ENCODE measurements around the gene PPP1R3C.

Gene PPP1R3C

GRCh38 chr10:91628383-91628782 is 4.5 kb downstream of the PPP1R3C start:
- no peak for DNase-seq

- DNase-seq: no peak
Measured at GRCh38 chr10:91627344-91628102, 5.3 kb downstream of the PPP1R3C start.

GRCh38 chr10:91626936-91627335 is 5.9 kb downstream of the PPP1R3C start:
- no peak for DNase-seq

- no peak for DNase-seq
Measured at GRCh38 chr10:91624633-91625032, 8.2 kb downstream of the PPP1R3C start.

- DNase-seq: no peak
Measured at GRCh38 chr10:91622601-91623000, 10.3 kb downstream of the PPP1R3C start.

DNA sequence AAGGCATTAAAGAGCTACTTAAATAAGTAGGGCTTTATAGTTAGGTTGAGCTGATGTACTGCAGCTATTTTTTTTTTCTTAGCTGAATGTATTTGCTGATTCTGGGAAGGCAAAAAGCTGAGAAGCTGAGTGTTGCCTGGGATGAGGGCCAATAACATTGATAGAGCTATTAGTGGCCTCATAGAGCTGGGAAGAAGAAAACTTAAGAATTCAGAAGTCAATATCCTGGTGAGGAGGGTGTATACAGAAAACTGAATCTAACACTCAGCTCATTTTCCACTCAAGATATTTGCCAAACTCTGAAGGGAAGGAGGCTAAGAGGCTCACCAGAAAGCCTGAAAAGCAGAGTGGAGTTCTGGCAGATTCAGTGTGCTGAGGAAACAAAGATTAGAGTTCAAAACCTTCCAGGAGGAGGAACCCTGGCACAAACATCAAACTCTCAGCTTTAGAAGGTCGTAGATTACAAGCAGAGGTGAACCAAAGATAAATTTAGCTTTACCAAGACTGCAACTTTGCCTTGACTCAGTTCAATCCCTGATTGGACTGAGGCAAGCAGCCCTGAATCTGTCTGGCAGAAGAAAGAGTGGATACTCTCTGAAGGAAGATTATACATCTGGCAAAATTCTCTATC is 11.3 kb downstream of the PPP1R3C start:
- no peak for DNase-seq

DNA sequence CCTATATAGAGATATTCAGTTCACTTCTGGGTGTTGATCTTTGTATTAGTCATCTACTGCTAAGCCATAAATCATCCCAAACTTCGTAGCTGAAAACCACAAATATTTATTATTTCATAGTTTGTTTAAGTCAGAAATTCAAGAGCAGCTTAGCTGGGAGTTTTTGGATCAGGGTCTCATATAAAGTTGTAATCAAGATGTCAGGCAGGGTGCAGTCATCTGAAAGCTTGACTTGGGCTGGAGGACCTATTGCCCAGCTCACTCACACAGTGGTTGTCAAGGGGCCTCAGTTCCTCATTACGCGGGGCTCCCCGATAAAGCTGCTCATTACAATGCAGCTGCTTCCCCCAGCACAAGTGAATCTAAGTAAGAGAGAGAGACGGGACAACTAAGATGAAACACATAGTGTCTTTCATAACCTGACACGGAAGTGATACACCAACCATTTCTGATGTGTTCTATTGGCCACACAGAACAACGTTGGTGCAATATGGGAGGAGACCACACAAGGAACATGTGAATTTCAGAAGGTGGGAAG is 15.7 kb downstream of the PPP1R3C start:
- no peak for DNase-seq

DNA sequence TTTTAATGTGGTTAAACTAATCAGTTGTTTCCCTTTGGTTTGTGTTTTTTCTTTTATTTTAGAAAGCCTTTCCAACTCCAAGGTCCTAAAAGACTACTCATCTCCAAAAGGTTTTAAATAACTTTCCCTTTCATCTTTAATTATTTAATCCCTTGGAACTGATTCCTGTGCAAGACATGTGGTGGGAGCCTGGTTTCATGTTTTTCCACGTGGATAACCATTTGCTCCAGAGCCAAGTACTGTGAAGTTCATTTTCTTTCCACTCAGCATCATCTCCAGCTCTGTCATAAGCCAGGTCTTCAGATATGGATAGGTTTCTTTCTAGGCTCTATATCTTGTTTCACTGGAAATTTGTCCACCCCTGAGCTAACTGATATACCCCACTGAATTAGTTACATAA is 16.7 kb downstream of the PPP1R3C start:
- DNase-seq: no peak

DNA sequence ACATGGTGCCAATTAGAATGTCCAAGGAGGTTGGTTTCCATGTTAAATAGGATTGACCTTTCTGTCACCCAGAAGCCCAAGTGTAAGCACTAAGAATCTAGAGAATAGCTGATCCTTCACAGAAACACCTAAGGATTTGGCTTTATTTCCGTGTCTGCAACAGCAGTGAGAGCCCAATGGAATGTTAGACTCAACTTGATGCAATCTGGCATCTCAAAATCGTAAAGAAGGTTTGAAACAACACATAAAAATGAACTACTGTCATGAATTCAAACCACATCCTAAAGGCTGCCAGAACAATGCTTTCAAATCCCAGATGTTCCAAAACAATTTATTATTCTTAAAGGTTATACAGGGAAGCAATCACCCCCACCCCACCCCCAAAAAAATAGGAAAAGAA is 18.6 kb downstream of the PPP1R3C start:
- DNase-seq: no peak

DNA sequence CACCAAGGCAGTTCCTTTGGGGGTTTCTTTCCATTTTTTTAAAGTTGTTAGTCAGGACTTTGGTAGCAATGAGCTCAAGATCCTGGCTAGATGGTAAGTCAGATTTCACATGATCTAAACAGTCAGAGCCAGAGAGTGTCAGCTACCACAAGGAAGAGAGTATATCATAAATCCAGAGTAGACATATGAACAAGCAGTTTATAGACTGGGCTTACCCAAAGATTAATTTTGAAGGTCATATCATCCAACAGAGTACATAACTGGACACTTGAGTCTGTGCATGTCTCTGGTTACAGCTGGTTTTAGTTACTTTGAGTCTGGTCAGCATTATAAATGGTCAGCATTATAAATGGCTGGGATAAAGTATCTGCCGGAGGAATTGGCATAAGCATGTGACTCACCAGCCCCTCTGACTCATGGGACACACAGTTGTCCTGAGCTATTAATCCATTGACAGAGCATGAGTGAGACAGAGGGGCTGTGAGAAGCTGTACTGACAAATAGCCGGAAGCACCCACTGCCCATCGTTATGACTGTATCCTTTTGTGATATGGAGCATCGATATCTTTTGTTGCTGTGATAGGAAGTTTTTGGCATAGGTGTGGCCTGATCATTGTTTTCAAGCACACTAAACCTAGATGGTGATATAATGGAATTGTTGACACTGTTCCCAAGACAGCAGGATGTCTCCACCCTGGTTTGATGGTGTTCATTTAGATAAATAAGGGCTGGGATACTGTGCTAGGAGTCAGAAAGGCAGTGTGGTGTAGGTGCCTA is 19.3 kb downstream of the PPP1R3C start:
- DNase-seq: no peak

GRCh38 chr10:91610919-91611318 is 22.0 kb downstream of the PPP1R3C start:
- no peak for DNase-seq

DNA sequence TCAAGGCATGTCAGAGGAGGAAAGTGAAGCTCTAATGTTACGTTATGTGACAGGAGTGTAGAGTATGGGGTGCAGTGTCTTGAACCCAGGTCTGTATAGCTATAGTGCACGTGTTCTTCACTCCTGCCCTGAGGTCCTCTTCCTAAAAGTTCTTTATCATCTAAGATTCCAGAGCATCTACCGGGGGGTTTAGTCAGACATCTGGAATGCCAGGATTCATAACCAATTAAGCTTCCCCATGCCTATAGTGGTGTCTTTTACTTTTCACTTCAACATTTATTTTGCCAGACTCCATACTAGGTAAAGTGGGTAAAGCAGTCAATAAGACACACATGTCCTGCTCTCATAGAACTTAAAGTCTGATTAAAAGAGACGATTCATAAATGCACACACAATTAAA is 22.4 kb downstream of the PPP1R3C start:
- DNase-seq: no peak

- DNase-seq: no peak
Measured at GRCh38 chr10:91607646-91608403, 25.0 kb downstream of the PPP1R3C start.

GRCh38 chr10:91605968-91606367 is 26.9 kb downstream of the PPP1R3C start:
- DNase-seq: no peak

GRCh38 chr10:91604553-91605534 is 28.0 kb downstream of the PPP1R3C start:
- no peak for DNase-seq

DNA sequence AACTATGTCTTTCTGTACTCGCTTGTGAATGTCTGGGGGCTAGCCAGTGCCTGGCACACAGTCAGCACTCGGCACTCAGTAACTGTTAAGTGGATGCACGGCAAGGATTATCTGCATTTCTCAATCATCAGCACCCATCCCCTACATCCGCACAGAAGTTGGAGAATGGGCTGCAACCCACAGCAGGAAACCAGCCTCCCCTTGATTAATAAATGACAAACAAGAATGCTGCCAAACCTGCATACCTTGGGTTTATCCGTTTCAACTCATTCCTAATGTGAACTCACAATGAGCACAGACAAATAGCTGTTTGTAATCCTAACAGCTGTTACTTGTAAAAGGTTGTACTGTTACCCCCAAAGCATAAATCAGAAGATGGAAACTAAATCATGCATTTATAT is 28.9 kb downstream of the PPP1R3C start:
- DNase-seq: no peak

- no peak for DNase-seq
Measured at GRCh38 chr10:91602868-91603568, 29.9 kb downstream of the PPP1R3C start.

- DNase-seq: no peak
Measured at GRCh38 chr10:91602449-91602848, 30.4 kb downstream of the PPP1R3C start.

GRCh38 chr10:91601212-91601611 is 31.7 kb downstream of the PPP1R3C start:
- no peak for DNase-seq

DNA sequence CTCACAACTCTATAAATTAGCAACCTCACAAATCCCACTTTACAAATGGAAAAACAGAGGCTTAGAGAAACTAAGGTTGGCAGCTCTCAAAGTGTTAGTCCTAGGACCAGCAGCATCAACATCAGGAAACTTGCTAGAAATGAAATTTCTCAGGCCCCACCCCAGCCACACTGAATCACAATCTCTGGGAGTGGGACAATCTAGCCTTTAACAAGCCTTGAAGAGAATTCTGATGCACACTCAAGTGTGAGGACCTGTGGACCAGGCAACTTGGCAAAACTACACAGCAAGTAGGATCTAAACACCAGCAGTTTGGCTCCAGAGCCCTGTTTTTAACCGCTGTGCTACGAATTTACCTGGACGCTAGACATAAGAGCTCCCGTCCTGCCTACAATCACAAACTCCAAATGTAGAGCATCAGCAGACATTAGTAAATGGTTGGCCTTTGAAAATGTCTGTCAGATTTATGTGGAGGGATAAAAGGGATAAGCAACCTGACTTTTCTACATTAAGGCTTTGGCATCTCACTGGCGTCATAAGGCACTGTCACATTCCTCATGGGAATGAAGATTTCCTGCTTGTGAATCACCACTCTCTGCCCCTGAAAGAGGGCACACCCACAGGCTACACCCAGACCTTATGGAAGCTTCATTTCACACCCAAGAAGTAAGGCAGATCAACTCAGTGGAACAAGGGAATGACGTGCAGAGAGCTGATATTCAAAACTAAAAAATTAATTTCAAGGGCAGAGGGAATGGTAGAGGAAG is 34.5 kb downstream of the PPP1R3C start:
- DNase-seq: no peak

Data from activated gamma-delta T cell (primary cell).